ENCODE data around the gene KPTN.

The KPTN gene

DNA sequence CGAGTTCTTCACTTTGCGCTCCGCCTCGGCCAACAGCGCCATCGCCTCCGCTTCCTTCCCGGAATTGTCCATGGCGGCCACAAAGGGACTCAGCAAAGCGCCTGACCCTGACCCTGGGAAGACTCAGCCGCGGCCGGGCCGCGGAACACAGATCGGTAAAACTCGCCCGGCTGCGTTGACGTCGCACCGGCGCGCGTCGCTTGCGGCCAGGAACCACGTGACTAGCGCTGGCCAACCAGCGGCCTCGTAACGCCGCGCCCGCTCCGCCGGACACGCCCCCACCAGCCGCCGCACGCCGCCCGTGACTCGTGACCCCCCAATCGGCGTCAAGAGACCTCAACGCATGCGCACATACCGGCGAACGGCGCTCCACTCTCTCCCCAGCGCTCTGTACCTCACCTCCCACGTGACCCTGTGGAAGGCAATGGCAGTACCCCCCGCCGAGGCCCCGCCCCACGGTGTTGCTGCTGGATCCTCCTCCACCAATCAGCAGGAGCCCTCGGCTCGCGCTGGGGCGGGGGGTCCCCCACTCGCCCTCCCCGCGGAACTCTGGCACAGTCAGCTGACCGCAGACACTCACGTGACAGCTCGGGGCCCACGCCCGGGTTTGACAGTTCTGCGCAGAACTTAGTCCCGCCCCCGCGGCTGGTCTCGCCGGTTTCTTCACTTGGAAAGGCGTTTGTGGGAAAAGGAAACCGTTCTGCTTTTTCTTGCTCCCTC is 31.0 kb upstream of the KPTN start, which contains the start of gene NAPA:
Gene NAPA (minus strand): TSS at position 195 of the 720 bp plus-strand sequence. CDS start 123 bp downstream, at position 72.
- TF ChIP-seq, protein P1, sequence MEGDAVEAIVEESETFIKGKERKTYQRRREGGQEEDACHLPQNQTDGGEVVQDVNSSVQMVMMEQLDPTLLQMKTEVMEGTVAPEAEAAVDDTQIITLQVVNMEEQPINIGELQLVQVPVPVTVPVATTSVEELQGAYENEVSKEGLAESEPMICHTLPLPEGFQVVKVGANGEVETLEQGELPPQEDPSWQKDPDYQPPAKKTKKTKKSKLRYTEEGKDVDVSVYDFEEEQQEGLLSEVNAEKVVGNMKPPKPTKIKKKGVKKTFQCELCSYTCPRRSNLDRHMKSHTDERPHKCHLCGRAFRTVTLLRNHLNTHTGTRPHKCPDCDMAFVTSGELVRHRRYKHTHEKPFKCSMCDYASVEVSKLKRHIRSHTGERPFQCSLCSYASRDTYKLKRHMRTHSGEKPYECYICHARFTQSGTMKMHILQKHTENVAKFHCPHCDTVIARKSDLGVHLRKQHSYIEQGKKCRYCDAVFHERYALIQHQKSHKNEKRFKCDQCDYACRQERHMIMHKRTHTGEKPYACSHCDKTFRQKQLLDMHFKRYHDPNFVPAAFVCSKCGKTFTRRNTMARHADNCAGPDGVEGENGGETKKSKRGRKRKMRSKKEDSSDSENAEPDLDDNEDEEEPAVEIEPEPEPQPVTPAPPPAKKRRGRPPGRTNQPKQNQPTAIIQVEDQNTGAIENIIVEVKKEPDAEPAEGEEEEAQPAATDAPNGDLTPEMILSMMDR (IDR thresholded peaks at IDR 0.05; ENCODE audit: low read depth, low read length, missing control alignments) = no peak
- H3K27ac ChIP-seq = peak within 1 kb of the TSS; percentile 91
- no peaks in the 10 kb centered on the region for H3K27me3 ChIP-seq (replicated peaks)
- H3K4me3 ChIP-seq (ENCODE audit: low read depth, low read length) = peak within 1 kb of the TSS; percentile 100
- peak; percentile 100 for DNase-seq
- in situ Hi-C loops (cut with HindIII; ENCODE audit: low pct_ligation_motif_present, low sequenced_read_pairs) = no loop called here
- peaks cover 3% of the 10 kb centered on the region for H3K36me3 ChIP-seq (replicated peaks)

DNA sequence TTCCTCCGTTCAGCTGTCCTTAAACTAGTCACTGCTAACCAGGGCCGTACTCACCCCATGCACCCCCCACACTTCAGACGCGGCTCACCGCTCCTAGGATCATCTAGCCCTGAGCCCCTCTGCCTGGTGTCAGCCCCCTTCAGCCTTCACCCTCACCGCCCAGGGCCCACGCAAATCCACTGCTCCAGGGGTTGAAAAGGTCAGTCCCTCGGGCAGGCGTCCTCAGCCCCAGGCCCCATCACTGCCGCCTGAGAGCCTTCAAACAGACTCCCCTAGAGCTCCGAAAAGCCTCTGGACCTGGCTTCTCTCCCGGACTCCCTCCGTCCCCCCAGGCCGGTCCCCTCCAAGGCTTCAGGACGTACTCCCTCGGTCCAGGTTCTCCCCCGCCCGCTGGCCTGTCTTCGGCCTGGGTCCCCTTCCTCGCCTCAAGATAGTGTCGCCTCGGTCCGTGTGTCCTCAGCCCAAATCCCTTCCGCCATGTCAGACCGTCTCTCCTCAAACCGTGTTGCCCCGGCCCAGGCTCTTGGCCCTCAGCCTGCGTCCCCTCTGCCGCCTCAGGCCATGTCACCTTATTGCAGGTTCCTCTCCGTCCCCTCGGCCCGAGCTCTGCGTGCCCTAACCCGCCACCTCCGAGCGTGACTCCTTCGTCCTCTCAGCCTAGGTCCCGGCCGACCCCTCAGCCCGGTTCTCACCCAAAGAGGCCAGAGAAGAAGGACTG is 30.3 kb upstream of the KPTN start:
- DNase-seq = no peak
- H3K36me3 ChIP-seq (replicated peaks) = peaks cover 3% of the 10 kb centered on the region
- H3K27me3 ChIP-seq (replicated peaks) = no peaks in the 10 kb centered on the region
- H3K27ac ChIP-seq = peak overlapping the region; percentile 91
- H3K4me3 ChIP-seq (ENCODE audit: low read depth, low read length) = peak overlapping the region; percentile 100
- in situ Hi-C loops (cut with HindIII; ENCODE audit: low pct_ligation_motif_present, low sequenced_read_pairs) = no loop called here
- TF ChIP-seq, protein P1 (IDR thresholded peaks at IDR 0.05; ENCODE audit: low read depth, low read length, missing control alignments) = no peak

DNA sequence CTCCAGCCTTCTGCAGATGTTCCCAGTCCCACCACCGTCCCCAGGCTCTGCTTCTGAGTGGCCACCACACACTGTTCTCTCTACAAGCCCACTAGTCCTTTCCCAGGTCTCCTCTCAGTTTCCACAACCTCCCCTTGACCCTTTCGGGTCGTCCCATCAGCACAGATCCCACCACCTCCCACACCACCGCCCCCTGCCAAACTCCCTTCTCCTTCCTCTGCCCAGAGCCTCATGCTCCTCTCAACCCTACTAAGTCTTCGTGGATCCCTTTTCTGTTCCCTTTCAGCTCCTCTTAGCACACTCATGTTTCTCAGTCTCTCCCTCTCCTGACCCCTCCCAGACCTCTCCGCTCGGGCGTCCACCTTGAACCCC is 28.9 kb upstream of the KPTN start:
- no peak for DNase-seq
- in situ Hi-C loops (cut with HindIII; ENCODE audit: low pct_ligation_motif_present, low sequenced_read_pairs) = no loop called here
- Histone ChIP-seq H3K27me3 (replicated peaks) (no peaks in the 10 kb centered on the region), H3K36me3 (replicated peaks) (peaks cover 3% of the 10 kb centered on the region), H3K4me3 (ENCODE audit: low read depth, low read length) (no peak overlapping the region), H3K27ac (no peak overlapping the region)
- TF ChIP-seq, protein P1 (IDR thresholded peaks at IDR 0.05; ENCODE audit: low read depth, low read length, missing control alignments) = no peak

DNA sequence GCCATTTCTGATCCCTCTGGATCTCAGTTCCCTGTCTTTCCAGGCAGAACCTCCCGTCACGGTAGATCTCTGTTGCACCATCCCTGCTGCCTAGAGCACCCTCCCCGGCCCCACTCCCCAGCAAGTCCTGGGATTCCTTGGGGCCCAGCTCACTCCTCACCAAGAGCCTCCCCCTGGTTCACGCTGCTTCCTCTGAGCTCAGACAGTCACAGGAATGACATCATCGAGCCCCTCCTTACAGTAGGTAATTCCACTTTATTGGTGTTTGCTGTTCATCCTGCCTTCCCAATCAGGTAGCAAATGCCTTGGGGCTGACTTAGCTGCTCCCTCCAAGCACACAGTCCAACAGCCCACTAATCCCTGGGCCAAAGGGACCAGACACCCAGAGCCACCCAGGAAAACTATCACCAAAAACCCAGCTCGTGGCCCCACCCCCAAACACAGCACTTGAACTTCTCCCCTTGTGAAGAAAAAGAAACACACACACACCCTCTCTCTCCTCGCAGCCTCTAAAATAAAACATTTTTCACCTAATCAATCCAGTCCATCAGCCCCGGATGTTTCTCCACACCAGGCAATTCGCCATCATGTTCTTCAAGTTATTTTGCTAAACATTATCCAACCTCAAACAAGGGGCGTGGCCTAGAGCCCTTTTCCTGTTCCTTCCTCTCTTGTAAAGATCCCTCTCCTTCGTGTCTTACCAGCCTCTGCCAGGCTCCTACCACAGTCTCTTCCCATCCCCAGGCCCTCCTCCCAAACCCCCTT is 28.3 kb upstream of the KPTN start:
- DNase-seq = no peak
- in situ Hi-C loops (cut with HindIII; ENCODE audit: low pct_ligation_motif_present, low sequenced_read_pairs) = no loop called here
- no peak overlapping the region for H3K27ac ChIP-seq
- TF ChIP-seq, protein P1 (IDR thresholded peaks at IDR 0.05; ENCODE audit: low read depth, low read length, missing control alignments) = no peak
- H3K4me3 ChIP-seq (ENCODE audit: low read depth, low read length) = no peak overlapping the region
- no peaks in the 10 kb centered on the region for H3K27me3 ChIP-seq (replicated peaks)
- H3K36me3 ChIP-seq (replicated peaks) = peaks cover 3% of the 10 kb centered on the region

GRCh38 chr19:47511681-47512080 is 27.7 kb upstream of the KPTN start:
- Histone ChIP-seq H3K27me3 (replicated peaks) (no peaks in the 10 kb centered on the region), H3K27ac (no peak overlapping the region), H3K36me3 (replicated peaks) (peaks cover 3% of the 10 kb centered on the region), H3K4me3 (ENCODE audit: low read depth, low read length) (no peak overlapping the region)
- in situ Hi-C loops (cut with HindIII; ENCODE audit: low pct_ligation_motif_present, low sequenced_read_pairs) = no loop called here
- DNase-seq = no peak
- TF ChIP-seq, protein P1 (IDR thresholded peaks at IDR 0.05; ENCODE audit: low read depth, low read length, missing control alignments) = no peak
